Stimulated activated CD4-positive, alpha-beta T cell treated with anti-CD3 and anti-CD28 coated beads, Interleukin-15, amount 100 ng/mL, for 48 hours (primary cell): ENCODE data around the gene ARRB1.
A peak's percentile ranks its signal among the peaks of the same experiment; 100 is the strongest.

Experiments used
- DNase-seq, 2 donors: peaks; one replicate each; pipeline ENCODE4 v3.0.0-alpha.2; 2020; ENCODE audit warnings: low read depth in 2 of 2

The ARRB1 gene

DNA sequence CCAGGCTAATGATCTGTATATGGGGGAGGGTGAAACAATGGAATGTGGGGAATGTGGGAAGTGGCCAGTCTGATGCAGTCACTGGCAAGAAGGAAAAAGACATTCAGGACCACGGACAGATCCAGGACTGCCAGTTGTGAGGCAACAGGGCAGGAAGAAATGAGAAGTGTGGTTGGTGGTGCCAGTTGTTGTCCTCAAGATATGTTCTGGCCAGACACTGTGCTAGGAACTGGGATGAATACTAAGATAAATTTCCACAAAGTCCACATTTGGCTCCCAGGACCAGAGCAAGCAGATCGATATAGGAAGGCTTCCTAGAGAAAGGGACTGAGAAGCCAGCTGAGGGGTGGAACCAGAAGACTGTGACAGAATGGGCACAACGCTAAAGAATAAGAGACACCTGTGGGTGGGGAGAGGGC, 117.7 kb downstream of the ARRB1 start:
- DNase-seq, result no peak

DNA sequence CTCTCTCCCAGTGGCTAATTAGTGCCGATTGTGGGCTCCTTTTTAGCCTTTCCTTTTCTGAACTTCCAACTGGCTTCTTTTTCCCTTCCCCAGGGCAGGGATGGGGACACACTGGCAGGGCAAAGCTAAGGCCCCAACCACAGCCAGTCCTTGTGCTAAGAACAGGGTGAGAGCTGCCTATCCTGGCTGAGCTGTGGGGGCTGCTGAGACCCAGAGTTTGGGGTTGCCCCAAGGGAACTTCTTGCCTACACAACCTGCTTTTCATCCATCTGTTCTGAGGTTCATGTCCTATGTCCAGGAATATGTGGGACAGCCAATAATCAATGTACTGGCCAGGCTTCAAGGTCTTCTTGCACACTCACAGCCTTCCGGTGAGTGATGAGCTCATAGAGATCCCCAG, 120.8 kb downstream of the ARRB1 start:
- no peak for DNase-seq

DNA sequence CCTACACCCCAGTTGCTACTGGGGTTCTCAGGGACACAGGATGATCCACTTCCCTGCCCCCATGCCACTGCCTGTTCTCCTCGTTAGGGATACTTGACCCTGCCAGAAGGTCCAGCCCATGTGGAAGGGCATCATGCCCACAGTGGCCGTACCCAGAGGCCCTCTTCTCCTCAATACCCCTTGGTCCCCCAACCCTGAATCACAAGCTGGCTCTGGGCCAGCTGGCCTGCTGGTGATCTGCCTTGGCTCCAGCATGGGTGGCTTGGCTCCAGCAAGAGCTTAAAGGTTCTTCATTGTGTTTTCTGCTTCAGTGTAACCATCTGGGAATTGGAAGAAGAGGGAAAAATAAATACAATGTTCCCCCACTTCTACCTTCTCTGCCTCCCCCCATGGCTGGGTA, 122.0 kb downstream of the ARRB1 start:
- no peak for DNase-seq

DNA sequence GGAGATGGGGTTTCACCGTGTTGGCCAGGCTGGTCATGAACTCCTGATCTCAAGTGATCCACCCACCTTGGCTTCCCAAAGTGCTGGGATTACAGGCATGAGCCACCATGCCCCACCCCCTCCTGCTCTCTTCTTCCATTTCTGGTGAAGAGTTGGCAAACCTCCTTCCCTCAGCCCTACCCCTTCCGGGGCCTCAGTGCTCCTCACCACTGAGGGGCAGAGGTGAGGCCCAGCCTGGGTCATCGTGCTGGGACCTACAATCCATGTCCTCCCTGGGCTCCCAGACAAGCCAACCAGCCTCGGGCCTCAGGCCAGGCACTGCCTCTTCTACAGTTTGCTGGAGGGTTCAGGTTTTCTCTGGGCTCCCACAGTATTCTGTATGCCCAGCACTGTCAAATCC, 125.7 kb downstream of the ARRB1 start:
- no peak for DNase-seq

DNA sequence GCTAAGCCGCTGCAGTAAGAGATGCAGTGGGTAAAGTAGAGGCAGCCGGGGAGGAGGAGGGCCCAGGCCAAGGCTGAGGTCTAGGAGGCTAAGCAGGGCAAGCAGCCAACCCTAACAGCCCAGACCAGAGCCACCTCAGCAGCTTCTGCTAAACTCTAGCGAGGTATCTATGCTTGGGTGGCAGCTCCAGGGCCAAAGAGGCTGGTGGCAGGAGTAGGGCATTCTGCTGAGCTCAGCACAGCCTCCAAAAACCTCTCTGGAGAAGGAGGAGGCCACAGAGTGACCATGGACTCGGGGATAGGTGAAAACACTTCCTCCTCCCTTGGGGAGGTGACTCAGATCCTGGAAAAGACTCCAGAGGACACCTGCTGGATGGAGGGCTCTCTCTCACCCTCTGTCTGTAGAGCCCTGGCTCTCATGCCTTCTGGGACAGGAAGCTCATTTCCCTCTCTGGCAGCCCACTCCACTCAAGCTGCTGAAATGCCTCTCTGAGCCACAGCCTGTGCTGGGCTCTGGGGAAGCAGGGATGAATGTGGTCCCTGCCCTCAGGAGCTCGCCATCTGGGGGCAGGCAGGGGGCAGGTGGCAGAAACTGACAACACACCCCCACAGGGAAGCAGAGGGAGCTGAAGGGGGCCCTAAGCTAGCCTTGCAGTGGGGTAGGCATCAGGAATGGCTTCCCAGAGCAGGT, 127.4 kb downstream of the ARRB1 start:
- no peak for DNase-seq

DNA sequence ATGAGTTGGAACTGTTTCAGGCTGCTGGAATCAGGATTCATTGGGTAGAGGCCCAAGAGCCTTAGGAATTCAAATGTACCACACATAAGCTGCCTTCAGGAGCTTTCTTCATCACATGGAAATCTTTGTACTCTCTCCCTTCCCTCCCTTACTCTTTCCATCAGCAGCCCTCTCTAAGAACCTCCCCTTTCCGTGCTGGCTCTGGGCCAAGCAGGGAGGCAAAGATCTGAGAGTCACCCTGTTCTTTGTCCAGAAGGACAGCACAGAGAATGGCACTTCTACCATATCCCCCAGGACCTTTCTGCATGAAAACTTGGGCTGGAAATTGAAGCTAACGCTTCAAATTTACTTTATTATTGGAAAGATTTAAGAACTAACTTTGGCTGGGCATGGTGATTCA, 131.6 kb downstream of the ARRB1 start:
- no peak for DNase-seq

DNA sequence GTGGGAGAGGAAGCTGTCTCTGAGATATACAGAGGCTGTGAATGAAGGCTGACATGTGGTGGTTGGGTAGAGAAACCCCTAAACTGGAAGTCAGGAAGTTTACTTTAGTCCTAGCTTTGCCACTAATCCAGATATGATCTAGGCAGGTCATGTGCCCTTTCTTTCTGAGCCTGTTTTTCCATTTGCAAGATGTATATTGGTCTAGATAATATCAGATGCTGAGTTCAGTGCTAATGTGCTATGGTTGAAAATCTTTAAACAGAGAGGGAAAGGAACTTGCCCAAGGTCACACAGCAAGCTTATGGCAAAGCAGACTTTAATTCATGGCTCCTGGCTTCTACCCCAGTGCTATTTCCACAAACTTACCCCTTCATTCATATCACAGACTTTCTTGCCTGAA, 136.6 kb downstream of the ARRB1 start:
- no peak for DNase-seq

DNA sequence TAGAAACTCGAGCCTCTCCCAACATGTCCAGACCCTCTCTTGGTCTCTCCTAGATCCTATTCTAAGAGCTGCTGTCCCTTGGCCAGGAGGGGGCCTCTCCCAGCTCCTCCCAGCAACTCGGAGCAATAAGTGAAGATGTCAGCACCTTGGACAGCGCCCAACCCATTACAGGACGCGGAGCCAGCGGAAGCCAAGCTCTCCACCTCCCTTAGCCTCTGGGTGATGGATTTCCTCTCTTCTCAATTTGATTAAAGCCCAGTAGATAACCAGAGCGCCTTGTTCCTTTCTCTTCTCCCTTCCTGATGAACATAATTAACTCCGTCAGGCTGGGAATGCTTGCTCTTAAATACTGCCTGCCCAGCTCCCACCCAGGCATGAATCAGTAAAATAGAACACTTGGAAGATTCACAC, 137.0 kb downstream of the ARRB1 start:
- peak; percentile 64 to 66 for DNase-seq
